Right lobe of liver (tissue), 6 donors: ENCODE data around the gene ABHD1. TPM values are rescaled to one million over a fixed set of nuclear protein-coding genes. Genes with fewer than 3 reads are reported as not detected.

Source experiments
- ATAC-seq, 4 donors: fragments of 200-7000 bp; cut with Tn5 transposase; one replicate each; pipeline ENCODE4 v1.9.1; 2020; ENCODE audit warnings: mild to moderate bottlenecking in 4 of 4, moderate library complexity in 4 of 4
- DNase-seq, 3 donors: peaks; one replicate each; pipeline ENCODE4 v3.0.0-alpha.2; 2020
- H3K27ac ChIP-seq, 3 donors: fragments of 200-600 bp; one replicate each; pipeline ENCODE4 v1.8.0; 2022
- H3K27me3 ChIP-seq, 2 donors: fragments of 200-600 bp; one replicate each; pipeline ENCODE4 v1.8.0; 2022
- H3K36me3 ChIP-seq, 4 donors: fragments of 200-600 bp; sonication (generic) in 1 of 4; one replicate each; pipeline versions ENCODE4 v1.5.1 to v1.8.0; 2017 to 2022; ENCODE audit warnings: control low read depth in 1 of 4
- H3K4me1 ChIP-seq, 4 donors: fragments of 200-600 bp; sonication (generic) in 1 of 4; one replicate each; pipeline versions ENCODE4 v1.5.1 to v1.8.0; 2017 to 2022; ENCODE audit warnings: control low read depth in 1 of 4
- H3K4me3 ChIP-seq, 3 donors: fragments of 200-600 bp; one replicate each; pipeline ENCODE4 v1.8.0; 2022
- H3K9me3 ChIP-seq, 4 donors: fragments of 200-600 bp; sonication (generic) in 1 of 4; one replicate each; pipeline versions ENCODE4 v1.5.1 to v1.8.0; 2017 to 2022; ENCODE audit warnings: control low read depth in 1 of 4
- POLR2A ChIP-seq: fragments of 450-650 bp; IDR thresholded peaks from one replicate; pipeline ENCODE4 v1.6.1; 2017; ENCODE audit warnings: antibody characterized with exemption, mild to moderate bottlenecking
- WGBS: methylation state at CpG from one replicate; pipeline ENCODE4 v1.1.6; 2018; ENCODE audit warnings: low coverage, low lambda C conversion rate; ENCODE audit not compliant: insufficient coverage; ENCODE audit errors: missing lambda C conversion rate; 5-methylcytosine and 5-hydroxymethylcytosine counted together
- intact Hi-C, 2 donors: fragments of 100-400 bp; cut with DNase I; formaldehyde crosslinking; loops; one replicate each; pipeline versions ENCODE4 v1.11.2 to v1.14.1; 2022
- total RNA-seq, 6 experiments: library from RNA; depleted of rRNA in 2 of 6; stranded (reverse); fragments of >200 nt in 2 of 6; fragmentation: NEBNext Ultra II Directional in 3 of 6; extraction: Animal tissue kit (Norgen Biotek cat#: 25700) in 3 of 6; gene quantifications; one replicate each; pipeline versions ENCODE4 v1.1.0 to v1.2.4, GENCODE V29; 2016 to 2023
- TF ChIP-seq, protein P1 (sequence below), 4 donors: fragments of 200-600 bp in 3 of 4; fragments of 450-650 bp in 1 of 4; IDR thresholded peaks; one replicate each; pipeline versions ENCODE4 v1.5.1 to v1.8.0; 2016 to 2022; ENCODE audit warnings: antibody characterized with exemption in 4 of 4, mild to moderate bottlenecking in 2 of 4
- donor health status: DM: no; HTN: yes; CAD: no.
- donor health status: DM: no; HTN: no; CAD: no.
- donor health status: DM: no; HTN: no; CAD: no.
- donor health status: DM: no; HTN: yes; CAD: no.
- donor health status: DM: no; HTN: yes; CAD: no.

The ABHD1 gene
- total RNA-seq, 6 experiments from 2014 or later: 0.74 to 3.2 (median 1.1) TPM

DNA sequence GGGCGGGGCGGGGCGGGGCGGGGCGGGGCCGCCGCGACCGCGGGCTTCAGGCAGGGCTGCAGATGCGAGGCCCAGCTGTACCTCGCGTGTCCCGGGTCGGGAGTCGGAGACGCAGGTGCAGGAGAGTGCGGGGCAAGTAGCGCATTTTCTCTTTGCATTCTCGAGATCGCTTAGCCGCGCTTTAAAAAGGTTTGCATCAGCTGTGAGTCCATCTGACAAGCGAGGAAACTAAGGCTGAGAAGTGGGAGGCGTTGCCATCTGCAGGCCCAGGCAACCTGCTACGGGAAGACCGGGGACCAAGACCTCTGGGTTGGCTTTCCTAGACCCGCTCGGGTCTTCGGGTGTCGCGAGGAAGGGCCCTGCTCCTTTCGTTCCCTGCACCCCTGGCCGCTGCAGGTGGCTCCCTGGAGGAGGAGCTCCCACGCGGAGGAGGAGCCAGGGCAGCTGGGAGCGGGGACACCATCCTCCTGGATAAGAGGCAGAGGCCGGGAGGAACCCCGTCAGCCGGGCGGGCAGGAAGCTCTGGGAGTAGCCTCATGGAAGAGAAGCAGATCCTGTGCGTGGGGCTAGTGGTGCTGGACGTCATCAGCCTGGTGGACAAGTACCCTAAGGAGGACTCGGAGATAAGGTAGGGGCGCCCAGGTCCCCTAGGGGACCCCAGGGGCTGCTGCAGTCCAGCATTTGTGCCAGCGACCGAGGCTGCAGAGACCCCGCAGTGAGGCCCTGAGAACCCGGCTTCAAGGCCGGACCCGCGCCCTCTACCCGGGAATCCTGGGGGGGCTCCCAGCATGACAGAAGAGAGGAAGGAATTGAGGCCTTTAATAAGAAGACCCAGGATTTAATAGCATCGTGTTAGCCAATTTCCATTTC is 36.7 kb upstream of the ABHD1 start, which contains the start of gene KHK:
Gene KHK, plus strand, starts transcription at position 49 of the 870 bp plus-strand sequence. Its CDS starts 488 bp downstream, at position 537.
- Histone ChIP-seq H3K36me3 (no peaks in the 10 kb centered on the region), H3K27me3 (no peaks in the 10 kb centered on the region), H3K4me3 (peak within 1 kb of the TSS; percentile 52 to 77 (median 64)), H3K4me1 (peaks cover 0 to 30% (median 5%) of the 10 kb centered on the region in 4 donors), H3K27ac (peak within 1 kb of the TSS; percentile 59 to 80 (median 75)), H3K9me3 (no peaks in the 10 kb centered on the region)
- WGBS: under 1% methylated on average over 18 of the region's 54 CpGs
- TF ChIP-seq, protein P1, sequence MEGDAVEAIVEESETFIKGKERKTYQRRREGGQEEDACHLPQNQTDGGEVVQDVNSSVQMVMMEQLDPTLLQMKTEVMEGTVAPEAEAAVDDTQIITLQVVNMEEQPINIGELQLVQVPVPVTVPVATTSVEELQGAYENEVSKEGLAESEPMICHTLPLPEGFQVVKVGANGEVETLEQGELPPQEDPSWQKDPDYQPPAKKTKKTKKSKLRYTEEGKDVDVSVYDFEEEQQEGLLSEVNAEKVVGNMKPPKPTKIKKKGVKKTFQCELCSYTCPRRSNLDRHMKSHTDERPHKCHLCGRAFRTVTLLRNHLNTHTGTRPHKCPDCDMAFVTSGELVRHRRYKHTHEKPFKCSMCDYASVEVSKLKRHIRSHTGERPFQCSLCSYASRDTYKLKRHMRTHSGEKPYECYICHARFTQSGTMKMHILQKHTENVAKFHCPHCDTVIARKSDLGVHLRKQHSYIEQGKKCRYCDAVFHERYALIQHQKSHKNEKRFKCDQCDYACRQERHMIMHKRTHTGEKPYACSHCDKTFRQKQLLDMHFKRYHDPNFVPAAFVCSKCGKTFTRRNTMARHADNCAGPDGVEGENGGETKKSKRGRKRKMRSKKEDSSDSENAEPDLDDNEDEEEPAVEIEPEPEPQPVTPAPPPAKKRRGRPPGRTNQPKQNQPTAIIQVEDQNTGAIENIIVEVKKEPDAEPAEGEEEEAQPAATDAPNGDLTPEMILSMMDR (IDR thresholded peaks at IDR 0.05): peak in 2 of 4 donors; percentile 21 to 28
- TF ChIP-seq POLR2A: peak; percentile 79
- peak; percentile 89 to 92 (median 91) for DNase-seq
- intact Hi-C loops: loop anchor here in 1 of 2 donors (10.0 kb wide), 2 partner anchors 62 to 122 kb away; no protein-coding TSS in a partner anchor
- peak; percentile 62 to 78 (median 73) for ATAC-seq

GRCh38 chr2:27087823-27088410 is 35.7 kb upstream of the ABHD1 start:
- H3K4me3 ChIP-seq: peak overlapping the region; percentile 52 to 77 (median 64)
- peak in 2 of 4 donors; percentile 1 to 3 for ATAC-seq
- intact Hi-C loops: loop anchor here in 1 of 2 donors (10.0 kb wide), 2 partner anchors 63 to 123 kb away; no protein-coding TSS in a partner anchor
- H3K27ac ChIP-seq: peak overlapping the region; percentile 35 to 57 (median 44)
- no peaks in the 10 kb centered on the region for H3K9me3 ChIP-seq
- H3K4me1 ChIP-seq: peaks cover 0 to 38% (median 7%) of the 10 kb centered on the region in 4 donors
- WGBS: 23% methylated on average over 2 of the region's 5 CpGs
- TF ChIP-seq POLR2A: no peak
- TF ChIP-seq, protein P1 (IDR thresholded peaks at IDR 0.05): no peak
- no peaks in the 10 kb centered on the region for H3K27me3 ChIP-seq
- no peak for DNase-seq
- H3K36me3 ChIP-seq: no peaks in the 10 kb centered on the region

GRCh38 chr2:27088634-27089033 is 35.0 kb upstream of the ABHD1 start:
- 10% methylated on average over 6 of the region's 6 CpGs for WGBS
- Histone ChIP-seq H3K36me3 (no peaks in the 10 kb centered on the region), H3K4me3 (peak overlapping the region; percentile 52 to 77 (median 64)), H3K4me1 (peaks cover 0 to 45% (median 10%) of the 10 kb centered on the region in 4 donors), H3K27ac (peak overlapping the region; percentile 35 to 57 (median 44)), H3K27me3 (no peaks in the 10 kb centered on the region), H3K9me3 (no peaks in the 10 kb centered on the region)
- DNase-seq (no peak), ATAC-seq (no peak)
- intact Hi-C loops: loop anchor here in 1 of 2 donors (10.0 kb wide), 2 partner anchors 64 to 124 kb away; no protein-coding TSS in a partner anchor
- no peak for TF ChIP-seq POLR2A
- TF ChIP-seq, protein P1 (IDR thresholded peaks at IDR 0.05): no peak

DNA sequence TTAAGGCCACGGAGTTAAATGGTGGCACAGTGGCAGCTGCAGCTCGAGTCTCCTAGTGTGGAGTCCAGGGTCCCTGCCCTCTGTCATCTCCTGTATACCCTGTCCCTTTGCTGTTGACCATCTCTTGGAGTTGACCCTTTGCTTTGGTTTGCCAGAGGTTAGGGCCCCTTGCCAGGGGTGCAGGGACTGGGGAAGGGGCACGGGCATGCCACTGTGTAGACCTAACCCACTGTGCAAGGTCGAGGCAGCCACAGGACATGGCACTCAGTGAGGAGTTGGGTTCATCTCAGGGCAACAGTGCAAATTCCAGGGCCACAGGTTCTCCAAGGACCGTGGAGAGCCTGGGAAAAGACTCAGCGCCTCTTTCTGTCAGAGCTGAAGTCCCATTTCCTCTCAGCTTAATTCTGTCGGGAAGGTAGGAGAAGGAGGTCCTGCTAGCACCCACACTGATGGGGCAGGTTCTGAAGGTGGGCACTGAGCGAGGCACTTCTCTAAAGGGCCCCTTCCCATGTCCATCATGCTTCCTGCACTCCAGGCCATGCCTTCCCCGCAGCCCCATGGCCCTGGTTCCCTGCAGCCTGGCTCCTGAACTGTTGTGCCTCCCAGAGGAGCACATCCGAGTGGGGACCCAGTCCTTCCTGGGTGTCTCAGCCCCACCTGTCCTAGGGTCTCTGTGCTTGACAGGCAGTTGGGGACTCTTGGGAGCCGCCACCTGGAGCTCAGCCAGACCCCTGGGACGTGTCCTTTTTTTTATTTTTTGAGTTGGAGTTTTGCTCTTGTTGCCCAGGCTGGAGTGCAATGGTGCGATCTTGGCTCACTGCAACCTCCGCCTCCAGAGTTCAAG is 34.3 kb upstream of the ABHD1 start:
- no peak for ATAC-seq
- Histone ChIP-seq H3K36me3 (no peaks in the 10 kb centered on the region), H3K27me3 (no peaks in the 10 kb centered on the region), H3K4me3 (peak overlapping the region; percentile 52 to 77 (median 64)), H3K4me1 (peaks cover 0 to 51% (median 11%) of the 10 kb centered on the region in 4 donors), H3K9me3 (no peaks in the 10 kb centered on the region), H3K27ac (peak overlapping the region; percentile 35 to 57 (median 44))
- peak in 1 of 3 donors; percentile 69 for DNase-seq
- WGBS: 17% methylated on average over 5 of the region's 14 CpGs
- intact Hi-C loops: loop anchor here in 1 of 2 donors (10.0 kb wide), 2 partner anchors 65 to 125 kb away; no protein-coding TSS in a partner anchor
- TF ChIP-seq POLR2A: no peak
- TF ChIP-seq, protein P1 (IDR thresholded peaks at IDR 0.05): no peak
